Left renal cortex interstitium (tissue), 4 donors: ENCODE measurements around the gene GAN. TPM values are rescaled to one million over a fixed set of nuclear protein-coding genes. Genes with fewer than 3 reads are reported as not detected.
"Not testable (repeated sequence)": the region's sequence is repeated elsewhere in the genome, so short reads cannot be mapped to it uniquely, and the experiment has no call there.

ENCODE experiments used
- DNase-seq, 4 donors: peaks; one replicate each; pipeline ENCODE4 v3.0.0-alpha.2; 2013; ENCODE audit warnings: low read depth in 4 of 4, low spot score in 2 of 4, missing footprints in 1 of 4
- polyA plus RNA-seq, 4 donors: library from polyadenylated mRNA; unstranded; fragments of 120-200 nt; gene quantifications; one replicate each; pipeline ENCODE4 v1.2.1, GENCODE V29; 2013; ENCODE audit not compliant: insufficient read length in 4 of 4

The GAN gene
- polyA plus RNA-seq, 4 donors = 2.2 to 3.8 (median 2.7) TPM

DNA sequence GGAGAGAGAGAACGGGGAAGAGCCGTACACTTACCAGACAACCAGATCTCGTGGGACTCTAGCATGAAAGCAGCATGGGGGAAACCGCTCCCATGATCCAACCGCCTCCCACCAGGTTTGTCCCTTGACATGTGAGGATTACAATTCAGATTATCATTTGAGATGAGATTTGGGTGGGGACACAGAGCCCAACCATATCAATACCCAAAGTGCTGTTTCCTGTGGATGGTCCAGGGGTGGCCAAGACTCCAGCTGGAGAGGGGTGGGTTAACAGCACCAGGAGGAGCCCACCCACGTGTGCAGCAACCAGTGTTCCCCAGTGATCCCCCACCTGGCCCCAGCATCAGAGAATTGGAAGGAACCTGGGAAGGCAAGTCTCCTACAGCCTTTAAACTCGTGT, 79.7 kb downstream of the GAN start:
- DNase-seq = no peak

DNA sequence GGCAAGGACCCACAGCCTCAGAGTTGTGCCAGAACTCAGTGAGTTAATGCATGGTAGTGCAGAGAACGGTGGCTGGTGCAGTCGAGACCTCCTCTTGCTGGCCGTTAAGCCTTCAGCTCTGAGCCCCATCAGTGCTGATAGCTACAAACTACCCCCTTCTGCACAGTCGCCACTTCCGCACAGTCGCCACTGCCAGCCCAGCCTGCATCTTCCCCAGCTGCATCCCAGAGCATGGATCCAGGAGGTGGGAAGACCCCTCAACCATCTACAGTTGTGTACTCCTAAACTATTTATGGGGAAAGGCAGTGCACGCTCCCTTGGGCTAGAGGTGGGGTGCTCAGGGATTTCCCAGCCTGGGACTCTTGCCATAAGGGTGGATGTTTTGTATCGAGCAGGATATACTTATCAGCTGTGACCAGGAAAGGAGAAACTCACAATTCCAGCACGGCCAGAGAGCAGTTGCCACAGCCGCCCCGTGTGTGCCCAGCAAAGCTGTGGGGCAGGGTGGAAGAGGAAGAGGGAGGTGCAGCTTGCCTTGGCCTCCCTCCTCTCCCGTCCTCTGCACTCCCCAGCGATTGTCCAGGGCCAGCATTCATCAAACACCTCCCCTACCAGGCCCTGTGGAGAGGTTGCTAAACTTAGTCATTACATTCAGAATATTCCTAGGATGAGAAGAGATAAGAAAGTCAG, 80.3 kb downstream of the GAN start:
- no peak for DNase-seq

DNA sequence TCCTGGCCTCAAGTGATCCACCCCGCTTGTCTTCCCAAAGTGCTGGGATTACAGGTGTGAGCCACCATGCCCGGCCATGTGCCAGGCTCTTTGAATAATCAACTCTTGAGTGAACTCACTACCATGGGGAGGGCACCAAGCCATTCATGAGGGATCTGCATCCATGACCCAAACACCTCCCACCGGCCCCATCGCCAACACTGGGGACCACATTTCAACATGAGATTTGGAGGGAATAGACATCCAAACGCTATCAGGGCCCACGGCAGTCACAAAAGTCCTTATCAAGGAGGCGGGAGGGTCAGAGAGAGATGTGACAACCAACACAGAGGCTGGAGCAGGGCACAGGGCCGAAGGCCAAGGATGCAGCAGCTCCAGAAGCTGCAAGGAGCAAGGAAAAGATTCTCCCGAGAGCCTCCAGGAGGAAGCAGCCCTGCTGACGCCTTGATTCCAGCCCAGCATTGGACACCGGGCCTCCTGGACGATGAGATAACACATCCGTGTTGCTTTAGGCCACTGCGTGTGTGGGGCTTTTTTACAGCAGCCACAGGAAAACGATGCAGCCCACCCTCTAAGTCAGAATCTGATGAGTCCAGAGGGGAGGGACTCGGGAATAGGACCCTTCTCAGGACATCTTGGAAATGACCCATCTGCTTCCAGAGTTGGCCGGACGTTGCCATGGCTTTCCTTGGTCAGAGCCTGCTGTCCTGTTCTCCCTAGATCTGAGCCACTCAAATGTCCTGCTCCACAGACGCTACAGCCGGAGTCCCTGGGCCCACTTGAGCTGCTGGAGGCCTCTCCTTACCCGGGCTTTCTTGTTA, 82.5 kb downstream of the GAN start:
- DNase-seq = no peak

DNA sequence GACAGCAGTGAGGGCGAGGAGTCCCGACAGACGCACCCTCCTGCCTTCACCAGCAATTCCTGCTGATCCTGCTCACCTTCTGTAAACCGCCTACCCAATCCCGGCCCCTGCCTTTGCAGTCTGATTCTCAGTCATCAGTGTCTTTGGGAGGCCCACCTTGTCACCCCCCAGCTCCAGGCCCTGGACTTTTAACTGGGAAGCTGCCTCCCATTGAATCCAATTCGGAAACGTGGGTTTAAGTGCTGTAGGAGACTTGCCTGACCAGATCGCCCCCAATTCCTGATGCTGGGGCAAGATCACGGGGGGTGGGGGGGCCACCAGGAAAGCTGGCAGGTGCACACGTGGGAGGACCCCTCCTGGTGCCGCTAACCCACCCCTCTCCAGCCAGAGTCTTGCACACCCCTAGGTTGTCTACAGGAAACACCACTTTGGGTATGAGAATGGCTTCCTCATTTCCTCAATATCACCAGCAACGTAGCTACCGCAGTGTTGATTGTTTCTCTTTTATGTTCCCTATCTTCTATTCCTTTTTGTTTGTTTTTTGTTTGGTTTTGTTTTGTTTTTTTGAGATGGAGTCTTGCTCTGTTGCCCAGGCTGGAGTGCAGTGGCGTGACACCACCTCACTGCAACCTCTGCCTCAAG, 83.2 kb downstream of the GAN start:
- no peak for DNase-seq

- no peak for DNase-seq
Observed at GRCh38 chr16:81399909-81400308, 85.1 kb downstream of the GAN start.

- no peak for DNase-seq
Observed at GRCh38 chr16:81401035-81401950, 86.5 kb downstream of the GAN start.

GRCh38 chr16:81403208-81403600, 88.4 kb downstream of the GAN start:
- no peak for DNase-seq

DNA sequence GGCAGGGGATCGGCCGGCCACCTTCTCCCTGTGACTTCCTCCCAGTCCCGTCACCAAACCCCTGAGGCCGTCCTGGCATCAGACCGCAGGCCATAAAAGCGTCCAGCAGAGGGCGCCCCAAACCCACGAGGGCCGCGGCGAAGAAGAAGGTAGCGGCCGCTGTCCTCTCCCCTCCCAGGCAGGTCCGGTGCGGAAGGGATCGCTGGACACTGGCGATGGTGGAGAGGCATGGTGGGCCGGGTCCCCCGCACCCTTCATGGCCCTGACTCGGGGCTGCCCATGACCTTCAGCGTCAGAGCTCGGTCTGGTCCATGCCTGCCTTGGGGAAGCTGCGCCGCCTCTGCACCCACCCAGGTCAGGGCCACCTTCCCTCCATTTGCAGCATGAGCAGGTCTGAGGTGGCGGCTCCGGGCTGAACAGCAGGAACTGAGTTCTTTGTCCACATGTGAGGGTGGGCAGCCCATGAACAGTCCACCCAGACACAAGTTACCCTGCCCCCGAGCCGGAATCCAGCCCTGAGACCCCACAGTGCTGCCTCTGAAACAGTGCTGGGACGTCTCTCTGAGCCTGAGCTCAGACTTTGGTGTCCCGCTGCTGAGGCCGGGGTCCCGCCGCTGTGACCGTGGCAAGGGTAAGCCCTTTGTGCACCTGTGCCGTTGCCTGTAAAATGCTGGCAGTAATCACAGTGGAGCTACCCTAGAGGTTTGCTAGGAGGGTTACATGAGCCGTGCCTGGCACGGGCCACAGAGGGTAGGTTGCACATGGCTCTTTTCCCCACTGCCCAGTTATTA, 89.0 kb downstream of the GAN start:
- peak; percentile 25 to 80 (median 58) for DNase-seq

DNA sequence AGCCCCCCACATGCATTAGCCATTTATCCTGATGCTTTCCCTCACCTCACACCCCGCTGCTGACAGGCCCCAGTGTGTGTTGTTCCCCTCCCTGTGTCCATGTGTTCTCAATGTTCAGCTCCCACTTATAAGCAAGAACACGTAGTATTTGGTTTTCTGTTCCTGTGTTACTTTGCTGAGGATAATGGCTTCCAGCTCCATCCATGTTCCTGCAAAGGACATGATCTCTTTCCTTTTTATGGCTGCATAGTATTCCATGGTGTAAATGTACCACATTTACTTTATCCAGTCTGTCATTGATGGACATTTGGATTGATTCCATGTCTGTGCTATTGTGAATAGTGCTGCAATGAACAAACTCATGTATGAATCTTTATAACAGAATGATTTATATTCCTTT, 90.2 kb downstream of the GAN start:
- not testable (repeated sequence) for DNase-seq

- DNase-seq = no peak
Observed at GRCh38 chr16:81405702-81406113, 90.9 kb downstream of the GAN start.

DNA sequence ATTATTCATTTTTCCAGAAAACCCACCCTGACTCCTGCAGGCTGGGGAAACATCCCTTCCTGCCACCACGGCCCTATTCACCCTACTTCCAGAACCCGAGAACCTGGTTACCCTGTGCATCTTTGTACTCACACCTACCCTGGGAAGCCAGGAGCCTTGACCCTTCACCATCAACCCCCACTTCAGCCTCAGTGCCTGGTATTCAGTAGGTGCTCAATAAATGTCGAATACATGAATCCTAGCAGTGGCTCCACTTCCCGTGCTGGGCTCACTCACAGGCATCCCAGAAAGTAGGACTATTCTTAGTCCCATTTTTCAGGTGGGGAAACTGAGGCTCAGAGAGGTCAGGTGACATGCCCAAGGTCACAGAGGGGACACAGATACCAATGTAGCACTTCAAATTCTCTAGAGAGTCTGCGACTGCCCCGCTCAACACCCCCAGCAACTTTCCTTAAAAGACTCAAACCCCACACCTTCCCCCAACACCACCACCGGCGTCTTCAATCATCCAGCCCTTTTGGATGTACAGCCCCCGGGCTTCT, 93.7 kb downstream of the GAN start:
- no peak for DNase-seq

GRCh38 chr16:81409016-81409556, 94.3 kb downstream of the GAN start:
- no peak for DNase-seq

GRCh38 chr16:81410643-81411293, 96.0 kb downstream of the GAN start:
- no peak for DNase-seq

DNA sequence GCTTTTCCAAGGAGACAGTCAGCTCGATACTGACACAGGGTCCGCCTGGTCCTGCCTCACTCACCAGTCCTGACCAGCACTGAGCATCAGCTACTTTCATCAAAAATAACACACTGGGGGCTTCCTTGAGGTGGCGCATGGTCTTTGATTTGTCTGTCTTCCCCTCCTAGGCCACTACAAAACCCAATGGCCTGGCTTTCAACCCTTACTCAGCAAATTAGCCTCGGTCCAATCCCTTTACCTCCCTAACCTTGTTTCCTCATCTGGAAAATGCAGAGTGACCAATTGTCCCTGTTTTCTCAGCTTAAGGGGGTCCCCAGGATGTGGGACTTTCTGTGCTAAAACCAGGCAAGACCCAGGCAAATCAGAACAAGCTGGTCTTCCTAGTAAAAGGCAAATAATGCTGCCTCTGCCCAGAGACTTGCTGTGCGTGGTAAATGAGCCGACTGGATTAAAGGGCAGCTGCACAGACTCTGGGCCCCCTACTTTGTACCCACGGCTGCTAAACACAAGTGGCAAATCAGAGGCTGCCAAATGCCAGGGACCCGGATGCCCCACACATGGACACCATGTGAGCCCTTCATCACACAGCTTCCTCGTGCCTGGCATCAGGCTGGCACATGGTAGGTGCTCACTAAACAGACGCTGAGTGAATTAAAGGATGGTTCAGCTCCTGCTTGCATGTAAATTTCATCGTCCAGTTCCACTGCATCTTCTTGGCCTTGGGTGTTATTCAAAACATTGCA, 98.7 kb downstream of the GAN start:
- DNase-seq = no peak

- DNase-seq = no peak
Observed at GRCh38 chr16:81415751-81416150, 101.0 kb downstream of the GAN start.

GRCh38 chr16:81416749-81417148, 102.0 kb downstream of the GAN start:
- no peak for DNase-seq

DNA sequence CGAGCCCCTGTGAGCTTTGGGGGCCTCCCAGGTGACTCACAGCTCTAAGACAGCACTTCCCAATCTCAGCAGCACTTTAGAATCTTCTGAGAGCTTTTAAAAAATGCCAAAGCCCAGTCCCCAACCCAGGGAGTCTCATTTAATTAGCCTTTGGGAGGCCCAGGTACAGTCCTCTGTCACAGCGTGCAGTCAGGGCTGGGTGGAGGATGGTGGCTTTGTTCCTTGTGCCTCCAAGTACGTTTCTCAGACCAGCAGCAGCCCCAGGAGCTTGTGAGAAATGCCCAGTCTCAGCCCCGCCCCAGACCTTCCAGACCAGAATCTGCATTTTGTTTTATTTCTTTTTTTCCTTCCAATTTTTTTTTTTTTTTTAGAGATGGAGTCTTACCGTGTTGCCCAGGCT, 102.4 kb downstream of the GAN start:
- no peak for DNase-seq

- DNase-seq = no peak
Observed at GRCh38 chr16:81419806-81420205, 105.0 kb downstream of the GAN start.
